Measurements from ENCODE around the gene HMCES. TPM values are rescaled to one million over a fixed set of nuclear protein-coding genes. Genes with fewer than 3 reads are reported as not detected.

Gene HMCES
- total RNA-seq, 2 donors from 2014 or later: 48.2 to 55.3 TPM

DNA sequence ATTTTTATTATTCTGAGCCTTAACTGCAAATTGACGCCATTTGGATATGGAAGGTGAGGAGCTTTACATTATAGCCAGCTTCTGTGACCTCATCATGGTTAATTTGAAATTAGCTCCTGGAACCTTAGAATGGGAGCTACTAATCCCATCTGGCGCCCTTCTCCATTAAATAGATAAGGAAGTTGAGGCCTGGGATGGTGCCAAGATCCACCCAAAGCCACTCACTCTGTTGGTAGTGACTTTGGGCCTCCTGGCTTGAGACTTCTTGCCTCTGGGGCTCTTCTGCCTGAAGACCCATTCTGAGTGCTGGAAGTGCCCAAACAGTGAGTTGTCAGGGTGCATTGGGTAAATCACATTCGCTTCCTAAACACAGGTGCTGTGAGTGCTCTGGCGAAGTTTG, 12.0 kb upstream of the HMCES start:
- Mint-ChIP-seq H3K4me3 (no peak overlapping the region), H3K4me1 (peaks cover 4% of the 10 kb centered on the region), H3K36me3 (ENCODE audit: low read depth) (peaks cover 21% of the 10 kb centered on the region), H3K27me3 (no peaks in the 10 kb centered on the region), H3K27ac (peak overlapping the region; percentile 21)
- ATAC-seq (no peak), DNase-seq (no peak)
- H3K9me3 ChIP-seq (ENCODE audit: control insufficient read depth, low read length, poor library complexity, severe bottlenecking): no peaks in the 10 kb centered on the region

DNA sequence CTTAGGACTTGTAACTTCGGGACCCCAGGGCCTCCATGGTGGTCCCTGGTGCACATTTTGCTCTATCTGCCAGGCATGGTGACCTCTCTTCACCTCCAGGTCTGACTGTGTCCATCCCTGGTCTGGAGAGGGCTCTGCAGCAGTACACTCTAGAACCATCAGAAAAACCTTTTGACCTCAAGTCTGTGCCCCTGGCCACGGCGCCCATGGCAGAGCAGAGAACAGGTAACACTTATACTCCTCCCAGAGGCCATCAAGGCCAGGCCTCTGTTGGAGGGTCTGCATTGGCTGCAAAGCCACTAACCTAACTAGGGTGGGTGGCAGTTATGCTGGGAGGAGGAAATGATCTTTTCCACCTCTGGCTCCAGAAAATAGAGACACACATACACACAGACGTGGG, 10.3 kb upstream of the HMCES start:
- Mint-ChIP-seq H3K4me3 (no peak overlapping the region), H3K4me1 (no peaks in the 10 kb centered on the region), H3K27me3 (no peaks in the 10 kb centered on the region), H3K27ac (peak overlapping the region; percentile 29), H3K36me3 (ENCODE audit: low read depth) (peaks cover 13% of the 10 kb centered on the region)
- H3K9me3 ChIP-seq (ENCODE audit: control insufficient read depth, low read length, poor library complexity, severe bottlenecking): no peaks in the 10 kb centered on the region
- ATAC-seq (no peak), DNase-seq (no peak)

DNA sequence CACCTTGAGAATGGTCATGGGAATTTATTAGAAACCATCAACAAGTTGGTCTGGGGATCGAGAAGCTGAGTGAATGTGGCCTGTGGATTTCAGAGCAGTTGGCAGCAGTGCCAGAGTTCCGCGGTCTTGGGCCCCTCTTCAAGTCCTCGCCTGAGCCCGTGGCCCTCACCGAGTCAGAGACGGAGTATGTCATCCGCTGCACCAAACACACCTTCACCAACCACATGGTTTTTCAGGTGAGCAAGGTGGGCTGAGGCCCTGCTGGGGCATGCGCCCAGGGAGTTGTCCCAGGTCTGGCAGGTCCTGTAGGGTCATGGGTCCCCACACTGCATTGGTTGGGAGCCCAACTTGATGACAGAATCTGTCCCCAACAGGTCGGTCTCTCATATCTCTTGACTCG, 7.0 kb upstream of the HMCES start:
- H3K27ac Mint-ChIP-seq: no peak overlapping the region
- no peak for ATAC-seq
- DNase-seq: no peak
- no peaks in the 10 kb centered on the region for H3K9me3 ChIP-seq (ENCODE audit: control insufficient read depth, low read length, poor library complexity, severe bottlenecking)
- H3K36me3 Mint-ChIP-seq (ENCODE audit: low read depth): peaks cover 14% of the 10 kb centered on the region
- H3K4me1 Mint-ChIP-seq: peaks cover 8% of the 10 kb centered on the region
- H3K27me3 Mint-ChIP-seq: no peaks in the 10 kb centered on the region
- H3K4me3 Mint-ChIP-seq: no peak overlapping the region

DNA sequence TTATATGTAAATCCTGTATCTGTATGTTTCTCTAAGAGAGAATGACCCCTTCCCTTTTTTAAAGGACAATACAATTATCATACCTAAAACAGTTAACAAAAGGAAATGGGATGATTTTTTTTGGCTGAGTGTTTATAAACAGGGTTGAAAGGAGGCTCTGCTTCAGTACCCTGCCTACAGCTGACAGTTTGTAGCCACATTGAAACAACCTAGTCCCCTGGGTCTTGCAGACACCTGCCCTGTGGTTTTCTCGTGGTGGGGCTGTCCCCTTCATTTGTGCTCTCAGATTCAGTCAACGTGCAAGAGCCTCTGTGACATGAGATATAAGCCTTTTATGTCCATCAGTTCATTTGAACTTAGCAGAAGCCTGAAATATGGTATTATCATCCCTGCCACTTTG, 2.3 kb upstream of the HMCES start:
- peaks cover 11% of the 10 kb centered on the region for H3K36me3 Mint-ChIP-seq (ENCODE audit: low read depth)
- peak overlapping the region; percentile 39 for H3K27ac Mint-ChIP-seq
- no peaks in the 10 kb centered on the region for H3K9me3 ChIP-seq (ENCODE audit: control insufficient read depth, low read length, poor library complexity, severe bottlenecking)
- DNase-seq: no peak
- H3K4me1 Mint-ChIP-seq: peaks cover 23% of the 10 kb centered on the region
- H3K27me3 Mint-ChIP-seq: no peaks in the 10 kb centered on the region
- no peak for ATAC-seq
- no peak overlapping the region for H3K4me3 Mint-ChIP-seq

DNA sequence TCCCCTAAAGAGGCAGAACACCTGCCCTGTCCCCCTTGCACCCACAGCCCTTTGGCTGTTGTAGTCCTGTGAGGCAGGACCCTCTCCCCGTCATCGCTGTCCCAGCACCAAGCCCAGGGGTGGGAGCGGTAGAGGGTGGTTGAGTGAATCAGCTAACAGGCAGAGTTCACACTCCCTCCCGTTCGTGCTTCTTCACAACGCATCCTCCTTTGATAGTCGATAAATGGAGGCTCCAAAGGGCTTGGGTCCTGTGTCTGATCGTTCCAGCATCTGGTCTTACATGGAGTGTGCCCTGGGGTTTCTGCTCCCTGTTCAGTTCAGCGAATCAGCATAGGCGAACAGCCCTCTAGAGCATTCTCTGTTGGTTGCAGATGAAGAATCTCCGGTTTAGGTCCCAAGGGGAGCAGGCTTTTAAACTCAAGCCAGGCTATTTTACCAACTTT, 820 bp upstream of the HMCES start:
- peak overlapping the region; percentile 91 for H3K4me3 Mint-ChIP-seq
- no peaks in the 10 kb centered on the region for H3K27me3 Mint-ChIP-seq
- peaks cover 34% of the 10 kb centered on the region for H3K4me1 Mint-ChIP-seq
- DNase-seq (no peak), ATAC-seq (no peak)
- peaks cover 9% of the 10 kb centered on the region for H3K36me3 Mint-ChIP-seq (ENCODE audit: low read depth)
- H3K27ac Mint-ChIP-seq: peak overlapping the region; percentile 93
- no peaks in the 10 kb centered on the region for H3K9me3 ChIP-seq (ENCODE audit: control insufficient read depth, low read length, poor library complexity, severe bottlenecking)

DNA sequence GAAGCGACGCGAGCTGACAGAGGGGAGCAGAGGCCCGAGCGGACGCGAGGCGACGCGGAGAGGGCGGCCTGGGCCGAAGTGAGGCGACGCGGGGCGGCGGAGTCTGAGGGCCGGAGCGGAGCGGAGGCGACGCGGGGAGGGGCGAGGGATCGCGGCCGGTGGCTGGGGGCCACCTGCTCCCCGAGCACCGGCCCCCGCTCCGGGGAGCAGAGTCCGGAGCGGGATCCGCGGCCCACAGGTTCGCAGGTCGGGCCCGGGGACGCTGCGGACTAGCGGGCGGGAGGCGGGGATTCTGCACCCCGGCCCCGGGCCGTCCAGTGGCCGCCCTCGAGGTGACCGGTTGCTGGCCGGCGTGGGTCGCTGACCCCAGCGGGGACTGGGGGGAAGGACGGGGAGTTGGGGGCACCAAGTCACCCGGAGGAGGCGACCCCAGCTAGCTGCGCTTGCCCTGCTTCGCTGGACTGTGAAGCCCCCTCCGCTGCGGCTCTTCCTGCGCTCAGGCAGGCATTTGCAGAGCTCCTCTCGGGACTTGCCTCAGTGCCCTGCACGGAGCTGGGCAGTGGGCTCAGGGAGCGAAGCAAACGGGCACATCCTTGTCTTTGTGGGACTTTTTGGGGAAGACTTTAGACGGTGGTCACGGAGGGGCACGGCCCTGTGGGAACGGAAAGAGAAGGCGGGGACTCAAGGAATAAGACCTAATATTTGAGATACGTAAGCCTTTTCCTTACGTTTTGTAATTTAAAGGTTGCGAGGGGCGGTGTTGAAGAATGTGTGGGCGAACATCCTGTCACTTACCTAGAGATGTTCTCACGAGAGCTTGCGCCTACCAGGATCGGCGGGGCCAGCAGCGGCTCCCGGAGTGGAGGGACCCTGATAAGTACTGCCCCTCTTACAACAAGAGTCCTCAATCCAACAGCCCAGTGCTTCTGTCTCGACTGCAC, 566 bp downstream of the HMCES start:
- peak overlapping the region; percentile 93 for H3K27ac Mint-ChIP-seq
- peaks cover 9% of the 10 kb centered on the region for H3K36me3 Mint-ChIP-seq (ENCODE audit: low read depth)
- no peaks in the 10 kb centered on the region for H3K9me3 ChIP-seq (ENCODE audit: control insufficient read depth, low read length, poor library complexity, severe bottlenecking)
- DNase-seq (peak in 2 of 3 donors; percentile 22 to 30), ATAC-seq (peak; percentile 22)
- H3K4me3 Mint-ChIP-seq: peak overlapping the region; percentile 97
- no peaks in the 10 kb centered on the region for H3K27me3 Mint-ChIP-seq
- H3K4me1 Mint-ChIP-seq: peaks cover 32% of the 10 kb centered on the region

DNA sequence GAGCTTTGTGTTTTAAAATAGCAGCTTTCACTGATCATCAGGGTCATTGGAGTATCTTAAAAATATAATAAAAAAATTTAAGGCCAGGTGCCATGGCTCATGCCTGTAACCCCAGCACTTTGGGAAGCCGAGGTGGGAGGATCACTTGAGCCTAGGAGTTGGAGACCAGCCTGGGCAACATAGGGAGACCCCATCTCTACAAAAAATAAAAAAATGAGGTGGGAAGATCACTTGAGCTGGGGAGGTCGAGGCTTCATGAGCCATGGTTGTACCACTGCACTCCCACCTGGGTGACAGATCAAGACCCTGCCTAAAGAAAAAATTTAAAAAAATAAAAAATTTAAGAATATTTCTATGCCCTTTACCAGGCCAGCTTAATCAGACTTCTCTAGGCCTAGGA, 1.5 kb downstream of the HMCES start:
- peak overlapping the region; percentile 93 for H3K27ac Mint-ChIP-seq
- H3K4me1 Mint-ChIP-seq: peaks cover 39% of the 10 kb centered on the region
- no peak for DNase-seq
- H3K36me3 Mint-ChIP-seq (ENCODE audit: low read depth): peaks cover 9% of the 10 kb centered on the region
- H3K27me3 Mint-ChIP-seq: no peaks in the 10 kb centered on the region
- no peak for ATAC-seq
- no peaks in the 10 kb centered on the region for H3K9me3 ChIP-seq (ENCODE audit: control insufficient read depth, low read length, poor library complexity, severe bottlenecking)
- H3K4me3 Mint-ChIP-seq: peak overlapping the region; percentile 97

DNA sequence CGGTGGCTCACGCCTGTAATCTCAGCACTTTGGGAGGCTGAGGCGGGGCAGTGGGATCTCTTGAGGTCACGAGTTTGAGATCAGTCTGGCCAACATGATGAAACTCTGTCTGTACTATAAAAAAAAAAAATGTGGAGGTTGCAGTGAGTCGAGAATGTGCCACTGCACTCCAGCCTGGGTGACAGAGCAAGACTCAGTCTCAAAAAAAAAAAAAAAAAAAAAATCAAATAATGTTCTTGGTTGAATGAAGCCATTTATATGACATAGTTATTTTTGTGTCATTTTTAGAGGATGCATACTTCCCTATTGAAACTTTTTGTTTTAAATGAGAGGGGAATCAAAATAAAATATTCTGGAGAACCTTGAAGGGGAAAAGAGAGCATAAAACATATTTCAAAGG, 3.1 kb downstream of the HMCES start:
- peak overlapping the region; percentile 93 for H3K27ac Mint-ChIP-seq
- no peaks in the 10 kb centered on the region for H3K9me3 ChIP-seq (ENCODE audit: control insufficient read depth, low read length, poor library complexity, severe bottlenecking)
- ATAC-seq (no peak), DNase-seq (no peak)
- H3K27me3 Mint-ChIP-seq: no peaks in the 10 kb centered on the region
- peaks cover 36% of the 10 kb centered on the region for H3K4me1 Mint-ChIP-seq
- peak overlapping the region; percentile 28 for H3K4me3 Mint-ChIP-seq
- peaks cover 2% of the 10 kb centered on the region for H3K36me3 Mint-ChIP-seq (ENCODE audit: low read depth)

DNA sequence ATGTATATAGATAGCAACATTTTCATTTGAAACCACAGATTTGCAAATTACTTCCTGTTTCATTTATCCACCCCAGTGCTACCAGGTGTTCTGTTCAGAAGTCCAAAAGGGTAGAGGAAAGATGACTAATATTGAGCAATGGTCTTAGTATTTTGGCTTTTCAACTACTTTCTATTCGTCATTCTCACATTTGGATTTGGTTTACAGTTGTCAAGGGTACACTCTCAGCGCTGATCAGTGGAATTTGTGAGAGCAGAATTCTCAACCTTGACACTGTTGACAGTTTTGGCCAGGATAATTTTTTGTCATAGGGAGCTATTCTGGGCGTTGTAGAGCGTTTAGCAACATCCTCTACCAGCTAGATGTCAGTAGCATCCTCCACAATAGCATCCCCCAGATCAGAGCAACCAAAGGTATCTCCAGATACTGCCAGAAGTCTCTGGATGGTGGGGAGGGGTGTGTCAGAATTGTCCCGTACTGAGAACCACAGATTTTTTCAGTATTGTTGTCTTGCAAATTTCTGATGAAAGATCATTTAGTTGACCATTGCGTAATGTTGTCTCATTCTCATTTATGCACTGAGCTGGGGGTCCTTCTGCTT, 4.2 kb downstream of the HMCES start:
- Mint-ChIP-seq H3K27me3 (no peaks in the 10 kb centered on the region), H3K27ac (peak overlapping the region; percentile 93), H3K4me3 (peak overlapping the region; percentile 52), H3K4me1 (peaks cover 34% of the 10 kb centered on the region), H3K36me3 (ENCODE audit: low read depth) (no peaks in the 10 kb centered on the region)
- DNase-seq (no peak), ATAC-seq (peak; percentile 10)
- no peaks in the 10 kb centered on the region for H3K9me3 ChIP-seq (ENCODE audit: control insufficient read depth, low read length, poor library complexity, severe bottlenecking)

DNA sequence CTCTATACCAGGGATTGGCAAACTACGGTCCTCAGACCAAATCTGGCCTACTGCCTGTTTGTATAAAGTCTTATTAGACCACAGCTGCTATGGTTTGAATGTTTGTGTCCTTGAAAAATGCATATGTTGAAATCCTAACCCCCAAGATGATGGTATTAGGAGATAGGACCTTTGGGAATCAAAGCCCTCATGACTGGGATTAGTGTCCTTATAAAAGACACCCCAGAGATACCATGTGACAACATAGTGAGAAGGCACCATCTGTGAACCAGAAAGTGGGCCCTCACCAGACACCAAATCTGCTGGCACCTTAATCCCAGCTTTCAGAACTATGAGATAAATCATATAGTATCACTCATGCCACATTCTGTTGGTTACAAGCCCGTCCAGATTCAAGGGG, 7.4 kb downstream of the HMCES start:
- peak overlapping the region; percentile 34 for H3K27ac Mint-ChIP-seq

DNA sequence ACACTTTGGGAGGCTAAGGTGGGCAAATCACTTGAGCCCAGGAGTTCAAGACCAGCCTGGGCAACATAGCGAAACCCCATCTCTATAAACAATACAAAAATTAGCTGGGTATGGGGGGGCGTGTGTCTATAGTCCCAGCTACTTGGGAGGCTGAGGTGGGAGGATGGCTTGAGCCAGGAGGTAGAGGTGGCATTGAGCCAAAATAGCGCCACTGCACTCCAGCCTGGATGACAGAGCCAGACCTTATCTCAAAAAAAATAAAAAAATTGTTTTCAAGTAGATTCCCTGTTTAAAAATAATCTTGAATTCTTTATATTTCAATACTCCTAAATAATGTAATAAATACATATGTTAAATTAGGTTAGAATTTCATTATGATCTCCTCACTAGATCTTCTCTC, 9.8 kb downstream of the HMCES start:
- H3K4me1 Mint-ChIP-seq: peaks cover 10% of the 10 kb centered on the region
- ATAC-seq: no peak
- DNase-seq: no peak
- no peaks in the 10 kb centered on the region for H3K27me3 Mint-ChIP-seq
- H3K9me3 ChIP-seq (ENCODE audit: control insufficient read depth, low read length, poor library complexity, severe bottlenecking): no peaks in the 10 kb centered on the region
- no peak overlapping the region for H3K27ac Mint-ChIP-seq
- no peaks in the 10 kb centered on the region for H3K36me3 Mint-ChIP-seq (ENCODE audit: low read depth)
- H3K4me3 Mint-ChIP-seq: no peak overlapping the region

More for the DNA sequence above, 7.4 kb downstream of the HMCES start:
- no peak for ATAC-seq
- no peak for DNase-seq
- no peak overlapping the region for H3K4me3 Mint-ChIP-seq
- no peaks in the 10 kb centered on the region for H3K36me3 Mint-ChIP-seq (ENCODE audit: low read depth)
- no peaks in the 10 kb centered on the region for H3K9me3 ChIP-seq (ENCODE audit: control insufficient read depth, low read length, poor library complexity, severe bottlenecking)
- H3K4me1 Mint-ChIP-seq: peaks cover 22% of the 10 kb centered on the region
- H3K27me3 Mint-ChIP-seq: no peaks in the 10 kb centered on the region

DNA sequence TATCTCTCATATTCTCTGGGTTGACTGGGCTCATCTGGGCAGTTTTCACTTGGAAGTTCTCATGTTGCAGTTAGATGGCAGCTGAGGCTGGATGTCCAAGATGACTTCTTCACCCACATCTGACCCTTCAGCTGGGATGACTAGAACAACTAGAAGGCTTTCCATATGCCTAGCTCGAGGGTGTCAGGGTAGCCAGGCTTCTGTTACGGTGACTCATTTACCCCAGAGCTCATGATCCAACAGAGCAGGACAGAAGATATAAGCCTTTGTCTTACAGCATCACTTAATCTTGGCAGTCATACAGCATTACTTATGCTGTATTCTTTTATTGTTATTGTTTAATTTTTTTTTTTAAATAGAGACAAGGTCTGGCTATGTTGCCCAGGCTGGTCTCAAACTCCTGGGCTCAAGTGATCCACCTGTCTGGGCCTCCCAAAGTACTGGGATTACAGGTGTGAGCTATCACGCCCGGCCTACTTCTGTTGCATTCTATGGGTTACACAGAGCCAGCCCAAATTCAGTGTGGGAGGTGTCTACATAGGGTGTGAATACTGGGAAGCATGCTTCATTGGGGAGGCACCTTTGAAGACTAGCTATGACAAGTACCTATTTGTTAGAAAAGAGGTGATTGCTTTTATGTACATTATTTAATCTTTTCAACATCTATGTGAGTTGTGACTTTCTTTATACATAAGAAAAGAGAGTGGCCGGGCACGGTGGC, 10.7 kb downstream of the HMCES start:
- DNase-seq: no peak
- no peaks in the 10 kb centered on the region for H3K9me3 ChIP-seq (ENCODE audit: control insufficient read depth, low read length, poor library complexity, severe bottlenecking)
- H3K27ac Mint-ChIP-seq: no peak overlapping the region
- H3K36me3 Mint-ChIP-seq (ENCODE audit: low read depth): no peaks in the 10 kb centered on the region
- no peaks in the 10 kb centered on the region for H3K27me3 Mint-ChIP-seq
- peaks cover 10% of the 10 kb centered on the region for H3K4me1 Mint-ChIP-seq
- no peak overlapping the region for H3K4me3 Mint-ChIP-seq
- no peak for ATAC-seq

DNA sequence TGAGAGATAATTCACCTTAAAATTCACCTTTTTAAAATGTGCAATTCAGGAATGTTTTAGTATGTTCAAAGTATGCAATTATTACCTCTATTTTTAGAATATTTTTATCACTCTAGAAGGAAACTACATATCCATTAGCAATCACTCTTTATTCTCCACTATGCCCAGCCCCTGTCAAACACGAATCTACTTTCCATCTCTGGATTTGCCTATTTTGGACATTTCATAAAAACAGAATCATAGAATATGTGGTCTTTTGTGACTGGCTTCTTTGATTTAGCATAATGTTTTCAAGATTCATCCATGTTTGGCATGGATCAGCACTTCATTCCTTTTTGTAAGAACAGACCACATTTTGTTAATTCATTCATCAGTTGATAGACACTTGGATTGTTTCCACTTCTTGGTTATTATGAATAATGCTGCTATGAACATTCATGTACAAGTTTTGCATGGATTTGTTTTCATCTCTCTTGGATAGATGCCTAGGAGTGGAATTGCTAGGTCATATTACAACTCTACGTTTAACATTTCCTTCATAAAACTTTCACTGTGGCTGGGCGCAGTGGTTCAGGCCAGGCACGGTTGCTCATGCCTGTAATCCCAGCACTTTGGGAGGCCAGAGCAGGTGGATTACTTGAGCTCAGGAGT, 12.7 kb downstream of the HMCES start:
- DNase-seq: no peak
- Mint-ChIP-seq H3K27ac (no peak overlapping the region), H3K36me3 (ENCODE audit: low read depth) (no peaks in the 10 kb centered on the region), H3K27me3 (no peaks in the 10 kb centered on the region), H3K4me1 (peaks cover 3% of the 10 kb centered on the region), H3K4me3 (no peak overlapping the region)
- no peak for ATAC-seq
- H3K9me3 ChIP-seq (ENCODE audit: control insufficient read depth, low read length, poor library complexity, severe bottlenecking): no peaks in the 10 kb centered on the region
